H1 (cell line): ENCODE results near the gene R3HDM2. TPM values are rescaled to one million over a fixed set of nuclear protein-coding genes. Genes with fewer than 3 reads are reported as not detected.

Experiments
- ATF2 ChIP-seq: IDR thresholded peaks from 2 replicates; pipeline ENCODE4 v1.6.1; 2012; ENCODE audit warnings: low read length, inconsistent platforms
- CBX8 ChIP-seq: fragments of 300-800, 300-1000 bp; sonication (generic); IDR thresholded peaks from 2 replicates; pipeline ENCODE4 v1.7.1; 2016; ENCODE audit warnings: low read depth, low read length, borderline replicate concordance
- CHD7 ChIP-seq: fragments of 300-600 bp; sonication (generic); IDR thresholded peaks from 2 replicates; pipeline ENCODE4 v1.7.1; 2012; ENCODE audit warnings: low read length, moderate library complexity, mild to moderate bottlenecking, inconsistent platforms; ENCODE audit not compliant: insufficient replicate concordance
- KDM1A ChIP-seq: fragments of 200-600, 300-600 bp; sonication (generic); IDR thresholded peaks from 2 replicates; pipeline ENCODE4 v1.7.1; 2016; ENCODE audit warnings: mild to moderate bottlenecking, low read length, borderline replicate concordance
- SIN3A ChIP-seq, 2 experiments: IDR thresholded peaks in 1 of 2; conservative IDR thresholded peaks in 1 of 2; 2 replicates each; pipeline ENCODE4 v1.6.1; 2011 to 2012; ENCODE audit warnings: low read length in 2 of 2, improper control_type of control experiment in 1 of 2, low read depth in 1 of 2, mild to moderate bottlenecking in 1 of 2
- SP2 ChIP-seq: IDR thresholded peaks from 2 replicates; pipeline ENCODE4 v1.6.1; 2012; ENCODE audit warnings: mild to moderate bottlenecking, low read length, inconsistent platforms
- TBP ChIP-seq: IDR thresholded peaks from 2 replicates; pipeline ENCODE4 v1.6.1; 2011; ENCODE audit warnings: low read depth, low read length, improper control_type of control experiment
- USF2 ChIP-seq: IDR thresholded peaks from 2 replicates; pipeline ENCODE4 v1.6.1; 2011; ENCODE audit warnings: low read length, improper control_type of control experiment
- polyA plus RNA-seq, 7 experiments: library from polyadenylated mRNA; depleted of rRNA in 3 of 7; stranded (reverse) in 5 of 7; unstranded in 2 of 7; fragments of >200 nt in 5 of 7; fragments of 200-250 nt in 2 of 7; gene quantifications; 1 replicate in 5 of 7; 2 replicates in 1 of 7; 4 replicates in 1 of 7; pipeline versions ENCODE4 v1.2.1 to v1.2.3, GENCODE V29; 2011 to 2013; ENCODE audit warnings: missing spikeins in 2 of 7, mixed read lengths in 2 of 7
- total RNA-seq: library from RNA; stranded (reverse); fragmentation: NEBNext Ultra II Directional; extraction: Animal tissue kit (Norgen Biotek cat#: 25700); gene quantifications from 2 replicates; pipeline ENCODE4 v1.2.1, GENCODE V29; 2021

Gene R3HDM2
- total and polyA plus RNA-seq, 2 of the 8 experiments (the other 6 are each of a cell fraction or from before 2014, with no cell fraction given) = 25.6 to 27.0 TPM

- TF ChIP-seq CHD7 (no peak), SP2 (no peak), KDM1A (no peak), CBX8 (no peak), SIN3A (conservative IDR thresholded peaks at IDR 0.05 in 1 of 2, IDR thresholded peaks at IDR 0.05 in 1 of 2; ENCODE audit: low read depth in 1 of 2, low read length in 2 of 2) (no peak), USF2 (no peak), TBP (no peak), ATF2 (no peak)
These were observed 180.3 kb downstream of the R3HDM2 start (continued) for GRCh38 chr12:57250541-57250940.
